Keratinocyte (primary cell): ENCODE measurements around the gene CCDC167. TPM values are rescaled to one million over a fixed set of nuclear protein-coding genes. Genes with fewer than 3 reads are reported as not detected.

Experiments used
- DNase-seq: peaks from one replicate; pipeline ENCODE4 v3.0.0-alpha.2; 2011; ENCODE audit warnings: low read depth, missing footprints, low spot score
- FAIRE-seq: peaks from 2 replicates; lab custom pipeline; 2011; peaks lifted over from hg19 to GRCh38; lab: Jason Lieb, UNC
- H2AFZ ChIP-seq: 2 replicates; pipeline ENCODE4 v1.6.0; 2012; ENCODE audit warnings: low read length, control low read depth, inconsistent platforms; ENCODE audit not compliant: control insufficient read depth
- H3K27ac ChIP-seq: 2 replicates; pipeline ENCODE4 v1.5.1; 2011; ENCODE audit warnings: low read length; ENCODE audit not compliant: control insufficient read depth, insufficient read depth
- H3K27me3 ChIP-seq: 3 replicates; pipeline ENCODE4 v1.6.0; 2011; ENCODE audit warnings: low read length; ENCODE audit not compliant: control insufficient read depth, insufficient read depth; ENCODE audit errors: extremely low read depth
- H3K36me3 ChIP-seq, 2 experiments: 2 replicates in 1 of 2; 3 replicates in 1 of 2; pipeline ENCODE4 v1.5.1; 2011; ENCODE audit warnings: low read length in 2 of 2, mild to moderate bottlenecking in 1 of 2; ENCODE audit not compliant: control insufficient read depth in 2 of 2, insufficient read depth in 2 of 2; ENCODE audit errors: extremely low read depth in 1 of 2
- H3K4me1 ChIP-seq: 3 replicates; pipeline ENCODE4 v1.5.1; 2011; ENCODE audit warnings: low read length; ENCODE audit not compliant: control insufficient read depth, insufficient read depth; ENCODE audit errors: extremely low read depth
- H3K4me2 ChIP-seq: 3 replicates; pipeline ENCODE4 v1.6.0; 2011; ENCODE audit warnings: low read depth, low read length; ENCODE audit not compliant: control insufficient read depth, insufficient read depth; ENCODE audit errors: extremely low read depth
- H3K4me3 ChIP-seq, 3 experiments: fragments of 200-600 bp in 1 of 3; sonication (generic) in 1 of 3; 2 replicates in 2 of 3; 3 replicates in 1 of 3; pipeline ENCODE4 v1.5.1; 2011 to 2016; ENCODE audit warnings: low read length in 3 of 3, mild to moderate bottlenecking in 3 of 3, control low read depth in 2 of 3, inconsistent platforms in 1 of 3, low read depth in 1 of 3, mixed read lengths in 1 of 3, mixed run types in 1 of 3, moderate library complexity in 1 of 3; ENCODE audit not compliant: control insufficient read depth in 2 of 3, insufficient read depth in 2 of 3; ENCODE audit errors: extremely low read depth in 1 of 3
- H3K79me2 ChIP-seq: 2 replicates; pipeline ENCODE4 v1.6.0; 2012; ENCODE audit warnings: low read length; ENCODE audit not compliant: control insufficient read depth, insufficient read depth
- H3K9ac ChIP-seq: 3 replicates; pipeline ENCODE4 v1.6.0; 2011; ENCODE audit warnings: low read length; ENCODE audit not compliant: control insufficient read depth, insufficient read depth; ENCODE audit errors: extremely low read depth
- H3K9me1 ChIP-seq: 3 replicates; pipeline ENCODE4 v1.6.0; 2011; ENCODE audit warnings: low read length; ENCODE audit not compliant: control insufficient read depth, insufficient read depth; ENCODE audit errors: extremely low read depth
- H3K9me3 ChIP-seq: 2 replicates; pipeline ENCODE4 v1.5.1; 2012; ENCODE audit warnings: low read depth, low read length; ENCODE audit not compliant: control insufficient read depth
- H4K20me1 ChIP-seq: 3 replicates; pipeline ENCODE4 v1.6.0; 2011; ENCODE audit warnings: low read length; ENCODE audit not compliant: control insufficient read depth, insufficient read depth; ENCODE audit errors: extremely low read depth
- EZH2 ChIP-seq: IDR thresholded peaks from one replicate; pipeline ENCODE4 v1.6.1; 2012; ENCODE audit warnings: inconsistent platforms, mild to moderate bottlenecking, low read length, moderate library complexity
- dilution Hi-C: fragments of 300-500 bp; cut with MboI; formaldehyde crosslinking; loops from one replicate; pipeline ENCODE4 v1.7.0; 2020; ENCODE audit warnings: low sequenced_read_pairs; ENCODE audit not compliant: extremely low pct_ligation_motif_present
- polyA plus RNA-seq, 5 experiments: library from polyadenylated mRNA; depleted of rRNA in 3 of 5; stranded (reverse) in 3 of 5; stranded (forward) in 1 of 5; unstranded in 1 of 5; fragments of >200 nt; gene quantifications; 1 replicate in 1 of 5; 2 replicates in 3 of 5; 3 replicates in 1 of 5; pipeline versions ENCODE4 v1.2.1 to v1.2.3, GENCODE V29; 2011 to 2012; ENCODE audit warnings: missing spikeins in 2 of 5, low read depth in 1 of 5, low replicate concordance in 1 of 5
- TF ChIP-seq, protein P1 (sequence below), 3 experiments: IDR thresholded peaks in 1 of 3; conservative IDR thresholded peaks in 1 of 3; optimal IDR thresholded peaks in 1 of 3; 2 replicates in 2 of 3; 3 replicates in 1 of 3; pipeline versions ENCODE3 to v1.5.1; 2011; ENCODE audit warnings: low read length in 3 of 3, mild to moderate bottlenecking in 3 of 3, moderate library complexity in 2 of 3, control low read depth in 1 of 3, inconsistent platforms in 1 of 3; ENCODE audit not compliant: insufficient read depth in 2 of 3; ENCODE audit errors: extremely low read depth in 1 of 3

CCDC167 gene
- polyA plus RNA-seq, 1 donor (not counting 4 experiments of a cell fraction or from before 2014, with no cell fraction given) = 39.8 TPM

DNA sequence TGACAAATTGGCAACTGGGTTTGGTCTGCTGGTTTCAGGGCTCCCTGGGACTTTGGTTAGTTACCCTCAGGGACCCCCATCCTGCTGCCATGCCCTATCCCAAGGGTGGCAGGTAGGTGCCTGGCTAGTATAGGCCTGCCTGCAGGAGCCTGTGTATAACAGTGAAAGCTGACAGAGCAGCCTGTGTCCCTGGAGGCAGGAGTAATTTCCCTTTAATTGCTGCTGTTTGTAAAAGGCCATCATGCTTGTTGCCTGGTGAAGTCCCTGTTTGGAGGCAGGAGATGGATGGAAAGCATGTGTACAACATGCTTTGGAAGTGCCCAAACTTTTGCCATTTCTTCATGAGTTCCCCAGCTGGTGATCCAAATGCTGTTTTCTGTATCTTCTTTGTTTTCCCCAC lies 36.6 kb downstream of the CCDC167 start:
- no peaks in the 10 kb centered on the region for H3K4me1 ChIP-seq
- DNase-seq (no peak), FAIRE-seq (no peak)
- H3K9ac ChIP-seq = no peak overlapping the region
- no peak for TF ChIP-seq EZH2
- TF ChIP-seq, protein P1, sequence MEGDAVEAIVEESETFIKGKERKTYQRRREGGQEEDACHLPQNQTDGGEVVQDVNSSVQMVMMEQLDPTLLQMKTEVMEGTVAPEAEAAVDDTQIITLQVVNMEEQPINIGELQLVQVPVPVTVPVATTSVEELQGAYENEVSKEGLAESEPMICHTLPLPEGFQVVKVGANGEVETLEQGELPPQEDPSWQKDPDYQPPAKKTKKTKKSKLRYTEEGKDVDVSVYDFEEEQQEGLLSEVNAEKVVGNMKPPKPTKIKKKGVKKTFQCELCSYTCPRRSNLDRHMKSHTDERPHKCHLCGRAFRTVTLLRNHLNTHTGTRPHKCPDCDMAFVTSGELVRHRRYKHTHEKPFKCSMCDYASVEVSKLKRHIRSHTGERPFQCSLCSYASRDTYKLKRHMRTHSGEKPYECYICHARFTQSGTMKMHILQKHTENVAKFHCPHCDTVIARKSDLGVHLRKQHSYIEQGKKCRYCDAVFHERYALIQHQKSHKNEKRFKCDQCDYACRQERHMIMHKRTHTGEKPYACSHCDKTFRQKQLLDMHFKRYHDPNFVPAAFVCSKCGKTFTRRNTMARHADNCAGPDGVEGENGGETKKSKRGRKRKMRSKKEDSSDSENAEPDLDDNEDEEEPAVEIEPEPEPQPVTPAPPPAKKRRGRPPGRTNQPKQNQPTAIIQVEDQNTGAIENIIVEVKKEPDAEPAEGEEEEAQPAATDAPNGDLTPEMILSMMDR (optimal IDR thresholded peaks at IDR 0.05 in 1 of 3, IDR thresholded peaks at IDR 0.05 in 1 of 3, conservative IDR thresholded peaks at IDR 0.05 in 1 of 3; ENCODE audit: extremely low read depth in 1 of 3, insufficient read depth in 2 of 3, low read length in 3 of 3) = no peak
- H3K27me3 ChIP-seq = no peaks in the 10 kb centered on the region
- H3K27ac ChIP-seq = no peak overlapping the region
- H3K4me2 ChIP-seq = no peak overlapping the region
- no peak overlapping the region for H2AFZ ChIP-seq
- H3K79me2 ChIP-seq = no peaks in the 10 kb centered on the region
- H3K4me3 ChIP-seq = no peak overlapping the region
- H3K9me3 ChIP-seq = no peaks in the 10 kb centered on the region
- dilution Hi-C loops = no loop called here
- H3K9me1 ChIP-seq = no peaks in the 10 kb centered on the region
- peaks cover 31 to 32% of the 10 kb centered on the region in 2 experiments for H3K36me3 ChIP-seq
- no peaks in the 10 kb centered on the region for H4K20me1 ChIP-seq

- Histone ChIP-seq H2AFZ (no peak overlapping the region), H3K4me1 (peaks cover 20% of the 10 kb centered on the region), H3K9me1 (no peaks in the 10 kb centered on the region), H3K79me2 (no peaks in the 10 kb centered on the region), H3K27me3 (no peaks in the 10 kb centered on the region), H3K27ac (no peak overlapping the region), H4K20me1 (no peaks in the 10 kb centered on the region), H3K9me3 (no peaks in the 10 kb centered on the region), H3K36me3 (peaks cover 32 to 33% of the 10 kb centered on the region in 2 experiments), H3K9ac (no peak overlapping the region), H3K4me2 (no peak overlapping the region), H3K4me3 (no peak overlapping the region)
- no peak for DNase-seq
- dilution Hi-C loops = no loop called here
- FAIRE-seq = no peak
- TF ChIP-seq EZH2 = no peak
- TF ChIP-seq, protein P1 (optimal IDR thresholded peaks at IDR 0.05 in 1 of 3, IDR thresholded peaks at IDR 0.05 in 1 of 3, conservative IDR thresholded peaks at IDR 0.05 in 1 of 3; ENCODE audit: extremely low read depth in 1 of 3, insufficient read depth in 2 of 3, low read length in 3 of 3) = no peak
Measured at GRCh38 chr6:37460805-37461204, 38.9 kb downstream of the CCDC167 start.
